Lower lobe of right lung (tissue), 2 donors: ENCODE results near the gene SPNS2. TPM values are rescaled to one million over a fixed set of nuclear protein-coding genes. Genes with fewer than 3 reads are reported as not detected.

Experiments used
- ATAC-seq, 2 donors: fragments of 200-7000 bp; cut with Tn5 transposase; one replicate each; pipeline ENCODE4 v1.9.1; 2020 to 2022; ENCODE audit warnings: mild to moderate bottlenecking in 2 of 2, moderate library complexity in 2 of 2
- DNase-seq: peaks from one replicate; pipeline ENCODE4 v3.0.0-alpha.2; 2020
- H3K27ac ChIP-seq: fragments of 200-600 bp; one replicate; pipeline ENCODE4 v1.8.0; 2022
- H3K27me3 ChIP-seq: fragments of 200-600 bp; one replicate; pipeline ENCODE4 v1.8.0; 2022; ENCODE audit warnings: low read depth
- H3K36me3 ChIP-seq: fragments of 200-600 bp; one replicate; pipeline ENCODE4 v1.8.0; 2022; ENCODE audit warnings: mild to moderate bottlenecking
- H3K4me1 ChIP-seq: fragments of 200-600 bp; one replicate; pipeline ENCODE4 v1.8.0; 2022
- H3K4me3 ChIP-seq: fragments of 200-600 bp; one replicate; pipeline ENCODE4 v1.8.0; 2022; ENCODE audit warnings: mild to moderate bottlenecking
- H3K9me3 ChIP-seq: fragments of 200-600 bp; one replicate; pipeline ENCODE4 v1.8.0; 2022
- intact Hi-C: fragments of 100-400 bp; cut with DNase I; formaldehyde crosslinking; loops from one replicate; pipeline ENCODE4 v1.11.0; 2022
- total RNA-seq: library from RNA; stranded (reverse); fragmentation: NEBNext Ultra II Directional; extraction: Animal tissue kit (Norgen Biotek cat#: 25700); gene quantifications from one replicate; pipeline ENCODE4 v1.2.1, GENCODE V29; 2021
- TF ChIP-seq, protein P1 (sequence below): fragments of 200-600 bp; IDR thresholded peaks from one replicate; pipeline ENCODE4 v1.8.0; 2022; ENCODE audit warnings: antibody characterized with exemption, mild to moderate bottlenecking
- donor health status: DM: no; HTN: yes; CAD: no; lungs with severe emphysema.

The SPNS2 gene
- total RNA-seq, 1 donor from 2014 or later = 42.0 TPM

DNA sequence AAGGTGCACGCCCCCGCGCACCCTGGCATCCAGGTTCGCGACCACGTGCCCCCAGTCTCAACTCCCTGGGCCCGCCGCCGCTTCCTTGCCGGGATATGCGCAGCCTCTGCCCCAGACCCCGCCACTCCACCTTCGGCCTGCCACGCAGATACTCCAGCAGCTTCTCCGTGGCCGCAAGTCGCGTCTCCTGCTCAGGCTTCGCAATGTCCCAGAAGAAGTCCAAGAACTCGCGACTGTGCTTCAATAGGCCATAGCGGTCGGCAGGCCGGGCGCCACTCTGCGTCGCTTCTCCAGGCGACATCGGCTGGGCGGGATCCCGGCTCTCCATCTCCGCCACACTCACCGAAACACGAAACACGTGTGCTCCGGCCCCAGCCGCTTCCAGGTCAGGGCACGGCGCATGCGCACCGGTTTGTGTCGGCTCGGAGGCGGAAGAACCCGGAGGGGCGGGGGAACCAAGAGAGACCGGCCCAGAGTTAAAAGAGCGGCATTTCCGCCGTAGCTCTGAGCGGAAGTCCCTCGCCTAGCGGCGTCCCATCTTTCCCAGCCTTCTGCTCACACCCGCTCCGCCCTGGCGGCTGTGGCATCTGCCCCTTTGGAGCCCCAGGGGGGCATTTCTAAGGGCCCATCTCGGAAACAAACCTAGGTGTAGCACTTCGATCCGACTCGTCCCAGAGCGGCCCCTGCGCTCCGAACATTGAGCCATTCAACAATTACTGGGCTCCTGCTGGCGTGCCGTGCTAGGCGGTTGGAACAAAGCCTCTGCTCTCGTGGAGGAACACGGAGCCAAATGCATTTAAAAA, 56.5 kb downstream of the SPNS2 start, which contains the start of gene MYBBP1A:
Gene MYBBP1A (minus strand): TSS at position 388 of the 803 bp plus-strand sequence. CDS start 60 bp downstream, at position 328.
- Histone ChIP-seq H3K36me3 (peaks cover 37% of the 10 kb centered on the region), H3K4me1 (peaks cover 21% of the 10 kb centered on the region), H3K4me3 (peak within 1 kb of the TSS; percentile 79), H3K27me3 (no peaks in the 10 kb centered on the region), H3K9me3 (no peaks in the 10 kb centered on the region), H3K27ac (peak within 1 kb of the TSS; percentile 87)
- TF ChIP-seq, protein P1, sequence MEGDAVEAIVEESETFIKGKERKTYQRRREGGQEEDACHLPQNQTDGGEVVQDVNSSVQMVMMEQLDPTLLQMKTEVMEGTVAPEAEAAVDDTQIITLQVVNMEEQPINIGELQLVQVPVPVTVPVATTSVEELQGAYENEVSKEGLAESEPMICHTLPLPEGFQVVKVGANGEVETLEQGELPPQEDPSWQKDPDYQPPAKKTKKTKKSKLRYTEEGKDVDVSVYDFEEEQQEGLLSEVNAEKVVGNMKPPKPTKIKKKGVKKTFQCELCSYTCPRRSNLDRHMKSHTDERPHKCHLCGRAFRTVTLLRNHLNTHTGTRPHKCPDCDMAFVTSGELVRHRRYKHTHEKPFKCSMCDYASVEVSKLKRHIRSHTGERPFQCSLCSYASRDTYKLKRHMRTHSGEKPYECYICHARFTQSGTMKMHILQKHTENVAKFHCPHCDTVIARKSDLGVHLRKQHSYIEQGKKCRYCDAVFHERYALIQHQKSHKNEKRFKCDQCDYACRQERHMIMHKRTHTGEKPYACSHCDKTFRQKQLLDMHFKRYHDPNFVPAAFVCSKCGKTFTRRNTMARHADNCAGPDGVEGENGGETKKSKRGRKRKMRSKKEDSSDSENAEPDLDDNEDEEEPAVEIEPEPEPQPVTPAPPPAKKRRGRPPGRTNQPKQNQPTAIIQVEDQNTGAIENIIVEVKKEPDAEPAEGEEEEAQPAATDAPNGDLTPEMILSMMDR = peak; percentile 40
- intact Hi-C loops = no loop called here
- ATAC-seq (peak; percentile 94 to 97), DNase-seq (peak; percentile 99)

GRCh38 chr17:4555873-4556759, 57.4 kb downstream of the SPNS2 start:
- TF ChIP-seq, protein P1 = no peak
- intact Hi-C loops = no loop called here
- Histone ChIP-seq H3K27ac (peak overlapping the region; percentile 87), H3K9me3 (no peaks in the 10 kb centered on the region), H3K36me3 (peaks cover 28% of the 10 kb centered on the region), H3K27me3 (no peaks in the 10 kb centered on the region), H3K4me1 (peaks cover 26% of the 10 kb centered on the region), H3K4me3 (peak overlapping the region; percentile 79)
- ATAC-seq (no peak), DNase-seq (no peak)

- Histone ChIP-seq H3K27ac (no peak overlapping the region), H3K9me3 (no peaks in the 10 kb centered on the region), H3K36me3 (peaks cover 19% of the 10 kb centered on the region), H3K4me1 (peaks cover 27% of the 10 kb centered on the region), H3K27me3 (no peaks in the 10 kb centered on the region), H3K4me3 (no peak overlapping the region)
- DNase-seq (no peak), ATAC-seq (no peak)
- intact Hi-C loops = no loop called here
- TF ChIP-seq, protein P1 = no peak
These were observed 58.3 kb downstream of the SPNS2 start for GRCh38 chr17:4556996-4557395.

- no peak for DNase-seq
- no peak for ATAC-seq
- intact Hi-C loops = no loop called here
These were observed 59.1 kb downstream of the SPNS2 start for GRCh38 chr17:4557626-4558346.

More at GRCh38 chr17:4557626-4558346, 59.1 kb downstream of the SPNS2 start:
- no peak overlapping the region for H3K27ac ChIP-seq
- peaks cover 11% of the 10 kb centered on the region for H3K36me3 ChIP-seq
- TF ChIP-seq, protein P1 = no peak
- H3K27me3 ChIP-seq = no peaks in the 10 kb centered on the region
- no peak overlapping the region for H3K4me3 ChIP-seq
- no peaks in the 10 kb centered on the region for H3K9me3 ChIP-seq
- peaks cover 34% of the 10 kb centered on the region for H3K4me1 ChIP-seq
